Lower lobe of right lung (tissue), 2 donors: ENCODE data around the gene ORC1. TPM values are rescaled to one million over a fixed set of nuclear protein-coding genes. Genes with fewer than 3 reads are reported as not detected.

Experiments used
- ATAC-seq, 2 donors: fragments of 200-7000 bp; cut with Tn5 transposase; one replicate each; pipeline ENCODE4 v1.9.1; 2020 to 2022; ENCODE audit warnings: mild to moderate bottlenecking in 2 of 2, moderate library complexity in 2 of 2
- DNase-seq: peaks from one replicate; pipeline ENCODE4 v3.0.0-alpha.2; 2020
- H3K27ac ChIP-seq: fragments of 200-600 bp; one replicate; pipeline ENCODE4 v1.8.0; 2022
- H3K27me3 ChIP-seq: fragments of 200-600 bp; one replicate; pipeline ENCODE4 v1.8.0; 2022; ENCODE audit warnings: low read depth
- H3K36me3 ChIP-seq: fragments of 200-600 bp; one replicate; pipeline ENCODE4 v1.8.0; 2022; ENCODE audit warnings: mild to moderate bottlenecking
- H3K4me1 ChIP-seq: fragments of 200-600 bp; one replicate; pipeline ENCODE4 v1.8.0; 2022
- H3K4me3 ChIP-seq: fragments of 200-600 bp; one replicate; pipeline ENCODE4 v1.8.0; 2022; ENCODE audit warnings: mild to moderate bottlenecking
- H3K9me3 ChIP-seq: fragments of 200-600 bp; one replicate; pipeline ENCODE4 v1.8.0; 2022
- intact Hi-C: fragments of 100-400 bp; cut with DNase I; formaldehyde crosslinking; loops from one replicate; pipeline ENCODE4 v1.11.0; 2022
- long read RNA-seq: library from polyadenylated mRNA; unstranded; transcript quantifications from one replicate; pipeline ENCODE4 v2.0.0, GENCODE V29; 2021
- total RNA-seq: library from RNA; stranded (reverse); fragmentation: NEBNext Ultra II Directional; extraction: Animal tissue kit (Norgen Biotek cat#: 25700); gene quantifications from one replicate; pipeline ENCODE4 v1.2.1, GENCODE V29; 2021
- TF ChIP-seq, protein P1 (sequence below): fragments of 200-600 bp; IDR thresholded peaks from one replicate; pipeline ENCODE4 v1.8.0; 2022; ENCODE audit warnings: antibody characterized with exemption, mild to moderate bottlenecking
- donor health status: DM: no; HTN: yes; CAD: no; lungs with severe emphysema.

ORC1 gene
- 0.68 TPM for total RNA-seq
- long read RNA-seq, partial matches to known transcripts: 1 of 2 reads
- long read RNA-seq, other reads (novel, unspliced or antisense): 0 of 2 reads

- ATAC-seq (peak; percentile 99), DNase-seq (peak; percentile 98)
- intact Hi-C loops: no loop called here
- H3K4me1 ChIP-seq: peaks cover 25% of the 10 kb centered on the region
- peak within 1 kb of the TSS; percentile 86 for H3K4me3 ChIP-seq
- no peaks in the 10 kb centered on the region for H3K27me3 ChIP-seq
- no peaks in the 10 kb centered on the region for H3K9me3 ChIP-seq
- TF ChIP-seq, protein P1, sequence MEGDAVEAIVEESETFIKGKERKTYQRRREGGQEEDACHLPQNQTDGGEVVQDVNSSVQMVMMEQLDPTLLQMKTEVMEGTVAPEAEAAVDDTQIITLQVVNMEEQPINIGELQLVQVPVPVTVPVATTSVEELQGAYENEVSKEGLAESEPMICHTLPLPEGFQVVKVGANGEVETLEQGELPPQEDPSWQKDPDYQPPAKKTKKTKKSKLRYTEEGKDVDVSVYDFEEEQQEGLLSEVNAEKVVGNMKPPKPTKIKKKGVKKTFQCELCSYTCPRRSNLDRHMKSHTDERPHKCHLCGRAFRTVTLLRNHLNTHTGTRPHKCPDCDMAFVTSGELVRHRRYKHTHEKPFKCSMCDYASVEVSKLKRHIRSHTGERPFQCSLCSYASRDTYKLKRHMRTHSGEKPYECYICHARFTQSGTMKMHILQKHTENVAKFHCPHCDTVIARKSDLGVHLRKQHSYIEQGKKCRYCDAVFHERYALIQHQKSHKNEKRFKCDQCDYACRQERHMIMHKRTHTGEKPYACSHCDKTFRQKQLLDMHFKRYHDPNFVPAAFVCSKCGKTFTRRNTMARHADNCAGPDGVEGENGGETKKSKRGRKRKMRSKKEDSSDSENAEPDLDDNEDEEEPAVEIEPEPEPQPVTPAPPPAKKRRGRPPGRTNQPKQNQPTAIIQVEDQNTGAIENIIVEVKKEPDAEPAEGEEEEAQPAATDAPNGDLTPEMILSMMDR: peak; percentile 51
- peak within 1 kb of the TSS; percentile 96 for H3K27ac ChIP-seq
- H3K36me3 ChIP-seq: peaks cover 28% of the 10 kb centered on the region
Observed at GRCh38 chr1:52404116-52404974, at the start of gene ORC1, which contains the start of gene PRPF38A. Gene ORC1, minus strand, starts transcription at chr1:52404423. Its CDS starts 2,200 bp downstream, at chr1:52402223. Gene PRPF38A, plus strand, starts transcription at chr1:52404602. Its CDS starts 148 bp downstream, at chr1:52404750.

GRCh38 chr1:52444463-52444862 is 40.2 kb upstream of the ORC1 start:
- ATAC-seq: no peak
- no peaks in the 10 kb centered on the region for H3K9me3 ChIP-seq
- no peak for DNase-seq
- TF ChIP-seq, protein P1: no peak
- intact Hi-C loops: no loop called here
- no peak overlapping the region for H3K27ac ChIP-seq
- H3K36me3 ChIP-seq: peaks cover 58% of the 10 kb centered on the region
- H3K27me3 ChIP-seq: no peaks in the 10 kb centered on the region
- H3K4me3 ChIP-seq: no peak overlapping the region
- H3K4me1 ChIP-seq: no peaks in the 10 kb centered on the region

DNA sequence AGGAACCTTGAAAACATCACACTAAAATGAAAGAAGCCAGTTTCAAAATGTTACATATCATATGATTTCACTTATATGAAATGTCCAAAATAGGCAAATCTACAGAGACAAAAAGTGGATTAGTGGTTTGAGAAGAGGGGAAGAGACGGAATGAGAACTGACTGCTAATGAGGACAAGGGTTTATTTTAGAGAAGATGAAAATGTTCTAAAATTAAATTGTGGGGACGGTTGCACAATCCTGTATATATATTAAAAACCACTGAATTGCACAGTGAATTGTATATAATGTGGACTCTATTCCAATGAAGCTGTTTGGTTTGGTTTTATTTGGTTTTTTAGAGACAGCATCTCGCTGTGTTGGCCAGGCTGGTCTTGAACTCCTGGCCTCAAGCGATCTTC is 35.8 kb upstream of the ORC1 start:
- ATAC-seq: no peak
- no peak for DNase-seq
- Histone ChIP-seq H3K9me3 (no peaks in the 10 kb centered on the region), H3K4me3 (no peak overlapping the region), H3K4me1 (no peaks in the 10 kb centered on the region), H3K27me3 (no peaks in the 10 kb centered on the region), H3K27ac (no peak overlapping the region), H3K36me3 (peaks cover 68% of the 10 kb centered on the region)
- TF ChIP-seq, protein P1: no peak
- intact Hi-C loops: no loop called here

- intact Hi-C loops: no loop called here
- TF ChIP-seq, protein P1: no peak
- no peaks in the 10 kb centered on the region for H3K4me1 ChIP-seq
- no peaks in the 10 kb centered on the region for H3K27me3 ChIP-seq
- H3K36me3 ChIP-seq: peaks cover 73% of the 10 kb centered on the region
- DNase-seq (no peak), ATAC-seq (no peak)
- H3K4me3 ChIP-seq: no peak overlapping the region
- no peaks in the 10 kb centered on the region for H3K9me3 ChIP-seq
- H3K27ac ChIP-seq: no peak overlapping the region
Observed at GRCh38 chr1:52436817-52437216, 32.6 kb upstream of the ORC1 start.

GRCh38 chr1:52435650-52436049 is 31.4 kb upstream of the ORC1 start:
- Histone ChIP-seq H3K27me3 (no peaks in the 10 kb centered on the region), H3K36me3 (peaks cover 74% of the 10 kb centered on the region), H3K9me3 (no peaks in the 10 kb centered on the region), H3K27ac (no peak overlapping the region), H3K4me3 (no peak overlapping the region), H3K4me1 (no peaks in the 10 kb centered on the region)
- TF ChIP-seq, protein P1: no peak
- ATAC-seq (no peak), DNase-seq (no peak)
- intact Hi-C loops: no loop called here
